ENCODE data around the gene C1orf94.

Gene C1orf94

DNA sequence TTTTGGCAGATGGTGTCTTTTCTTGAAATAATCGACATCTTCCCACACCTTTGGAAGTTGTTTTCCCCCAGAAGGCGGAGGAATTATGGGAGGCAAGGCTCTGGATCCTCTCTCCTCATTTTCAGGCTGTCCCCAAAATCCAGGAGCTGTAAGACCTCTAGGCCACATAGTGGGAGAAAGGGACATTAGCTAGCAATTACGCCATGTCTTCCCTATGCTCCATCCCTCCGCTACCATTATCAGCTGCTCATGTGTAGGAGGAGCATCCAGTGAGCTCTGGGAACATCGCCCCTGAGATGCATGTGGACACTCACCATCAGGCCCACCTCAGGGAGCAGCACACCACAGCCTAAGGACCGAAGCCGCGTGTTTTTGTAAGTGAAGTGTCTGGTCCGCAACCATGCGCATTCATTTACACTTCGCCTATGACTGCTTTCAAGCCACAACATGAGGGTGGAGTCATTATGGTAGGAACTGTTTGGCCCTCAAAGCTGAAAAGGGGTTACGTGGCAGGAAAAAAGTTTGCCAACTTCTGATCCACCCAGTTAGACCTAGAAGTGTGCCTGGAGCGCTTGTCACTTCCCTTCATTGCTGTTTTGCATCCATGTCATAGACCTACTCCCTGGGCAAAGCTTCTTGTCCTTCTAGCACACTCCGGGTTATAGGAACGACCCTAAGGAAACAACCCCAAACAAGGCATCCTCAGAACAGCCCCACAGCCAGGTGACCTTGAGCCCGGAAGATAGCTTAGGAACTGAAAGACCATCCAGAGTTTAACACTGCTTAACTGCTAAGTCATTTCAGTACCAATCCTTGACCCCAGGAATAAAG, 85.5 kb downstream of the C1orf94 start:
- DNase-seq (ENCODE audit: low read depth, low spot score): no peak

DNA sequence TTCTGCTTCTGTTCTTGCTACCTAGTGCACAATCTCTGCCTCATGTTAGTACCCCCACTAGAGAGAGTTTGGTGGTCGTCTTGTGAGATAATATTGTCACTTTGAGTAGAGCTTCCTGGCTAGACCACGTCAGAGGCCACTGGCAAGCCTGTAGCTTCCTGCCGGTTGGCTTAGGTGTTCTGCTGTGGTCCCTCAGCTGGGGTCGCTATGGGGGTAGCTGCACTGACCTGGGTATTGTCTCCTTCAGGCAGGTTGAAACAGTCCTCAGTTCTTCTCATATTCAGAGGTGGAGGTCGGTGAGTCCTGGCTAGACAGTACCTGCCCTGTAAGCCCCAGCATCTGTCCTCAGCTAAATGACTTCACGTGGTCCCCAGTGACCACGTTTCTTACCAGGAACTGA, 86.2 kb downstream of the C1orf94 start:
- DNase-seq (ENCODE audit: low read depth, low spot score): no peak

DNA sequence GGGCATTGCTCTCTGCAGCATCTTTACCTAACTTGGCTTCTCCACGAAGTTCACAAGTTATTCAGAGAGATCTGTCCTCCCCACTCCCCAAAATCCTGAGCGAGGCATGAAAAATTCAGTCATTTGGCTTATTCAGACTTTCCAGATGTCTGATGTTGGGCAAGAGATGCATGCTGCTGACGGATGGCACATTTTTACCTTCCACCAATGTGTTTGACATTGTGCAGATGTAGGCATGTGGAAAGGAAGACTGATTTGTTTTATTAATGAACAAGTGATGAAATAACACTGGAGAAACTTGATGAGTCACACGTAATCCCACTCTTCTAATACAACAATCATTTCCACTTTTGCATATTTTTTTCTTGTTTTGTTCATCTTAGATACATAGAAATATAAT, 86.7 kb downstream of the C1orf94 start:
- DNase-seq (ENCODE audit: low read depth, low spot score): no peak

DNA sequence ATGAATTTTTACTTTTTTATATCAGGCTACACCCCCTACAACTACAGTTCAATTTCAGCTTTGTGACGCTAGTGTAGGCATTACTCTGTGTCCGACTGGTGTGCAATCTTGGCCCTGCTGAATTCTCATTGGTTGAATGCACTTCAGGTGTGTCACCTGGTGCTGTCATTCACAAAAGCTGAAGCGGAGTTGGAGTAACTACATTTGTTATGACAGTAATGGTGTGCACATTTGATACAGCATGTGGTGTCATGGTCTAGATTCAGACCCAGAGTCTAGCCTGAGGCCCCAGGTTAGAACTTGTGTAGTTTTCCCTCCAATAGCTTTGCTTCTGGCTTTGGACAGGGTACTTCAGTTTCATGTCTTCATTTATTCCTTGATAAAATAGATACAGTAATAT, 88.7 kb downstream of the C1orf94 start:
- DNase-seq (ENCODE audit: low read depth, low spot score): no peak

DNA sequence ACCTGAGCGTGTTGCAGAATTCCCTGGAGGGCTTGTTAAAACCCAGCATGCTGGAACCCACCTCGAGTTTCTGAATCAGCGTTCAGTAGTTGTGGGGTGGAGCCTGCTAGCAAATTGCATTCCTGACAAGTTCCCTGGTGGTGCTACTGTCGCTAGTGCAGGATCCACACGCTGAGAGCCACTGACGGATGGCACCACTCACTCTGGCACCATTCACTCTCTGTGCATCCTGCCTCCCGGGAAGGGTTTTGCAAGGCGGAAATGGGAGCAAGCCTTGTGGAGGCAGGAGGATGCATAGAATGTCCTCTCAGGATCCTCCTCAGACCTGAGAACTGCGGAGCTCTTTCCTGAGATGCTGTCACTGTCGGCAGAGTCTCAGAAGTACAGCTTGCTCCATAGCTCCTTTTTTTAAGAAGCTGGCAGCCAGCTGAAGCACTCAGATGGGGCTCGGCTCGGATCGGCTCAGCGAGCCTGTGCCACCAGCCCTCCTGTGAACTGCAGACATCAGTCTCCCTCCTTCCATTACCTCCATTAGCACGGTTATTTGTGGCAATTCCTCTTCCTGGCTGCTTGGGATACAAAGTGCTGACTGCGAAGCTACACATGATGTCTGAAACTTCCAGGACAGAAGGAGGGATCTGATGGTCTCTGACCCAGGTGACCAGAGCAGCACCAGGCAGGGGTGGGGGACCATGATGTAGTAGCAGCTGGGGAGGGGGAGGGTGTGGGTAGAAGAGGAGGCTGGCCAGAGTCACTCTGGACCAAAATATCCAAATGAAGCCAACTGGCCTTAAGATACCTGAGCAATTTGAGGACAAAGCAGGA, 89.6 kb downstream of the C1orf94 start:
- DNase-seq (ENCODE audit: low read depth, low spot score): no peak

DNA sequence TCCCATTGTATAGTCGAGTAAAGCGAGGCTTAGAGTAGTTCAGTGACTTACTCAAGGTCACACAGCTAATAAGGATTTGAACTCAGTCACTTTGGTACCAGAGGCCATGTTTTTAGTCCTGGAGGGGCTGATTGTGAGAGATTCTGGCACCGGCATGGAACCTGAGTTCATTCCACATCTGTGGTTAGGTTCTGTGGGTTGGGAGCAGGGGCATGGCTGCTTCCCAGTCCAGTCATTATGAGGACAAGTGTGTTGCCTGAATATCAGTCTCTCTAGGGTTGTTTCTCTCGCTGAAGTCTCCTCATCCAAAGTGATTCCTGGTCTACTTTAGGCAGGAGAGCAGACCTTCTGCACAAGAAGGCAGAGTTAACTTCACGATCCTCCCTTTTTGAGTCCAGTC, 90.6 kb downstream of the C1orf94 start:
- DNase-seq (ENCODE audit: low read depth, low spot score): no peak

DNA sequence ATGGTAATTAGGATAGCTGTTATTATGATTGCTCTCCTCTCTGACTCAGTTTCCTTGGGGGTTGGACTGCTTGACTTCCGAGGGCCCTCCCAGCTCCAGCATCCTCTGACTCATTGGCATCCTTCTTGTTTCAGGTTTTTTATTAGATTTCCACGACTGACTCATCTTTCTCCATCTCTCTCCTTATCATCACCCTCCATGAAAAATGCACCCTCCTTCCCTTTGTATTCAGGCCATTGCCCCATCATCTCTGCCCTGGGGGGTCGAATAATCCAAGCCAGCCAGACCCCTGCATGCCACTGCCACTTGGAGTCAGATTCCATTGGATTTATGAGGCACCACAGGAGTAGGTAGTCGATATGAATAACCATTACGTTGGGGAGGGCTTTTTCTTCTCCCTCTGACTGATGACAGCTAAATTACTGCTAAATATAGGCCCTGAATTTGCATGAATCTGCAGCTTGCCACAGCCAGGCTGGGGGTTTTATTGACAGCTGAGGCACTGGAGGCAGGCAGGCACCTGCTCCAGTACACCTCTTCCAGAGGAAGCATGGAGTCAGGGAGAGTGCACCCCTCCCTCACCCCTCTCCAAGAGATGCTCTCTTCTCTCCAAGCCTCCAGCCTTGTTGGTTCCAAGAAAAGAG, 91.7 kb downstream of the C1orf94 start:
- no peak for DNase-seq (ENCODE audit: low read depth, low spot score)
